Measurements from ENCODE around the gene SULT1C2. TPM values are rescaled to one million over a fixed set of nuclear protein-coding genes. Genes with fewer than 3 reads are reported as not detected.

Gene SULT1C2
- total and polyA plus RNA-seq, 9 of the 15 experiments (the other 6 are each of a cell fraction or from before 2014, with no cell fraction given): 0.22 TPM; not detected in 8

GRCh38 chr2:108280466-108280865, 8.2 kb upstream of the SULT1C2 start:
- no peak overlapping the region for H3K4me3 ChIP-seq
- H3K9me1 ChIP-seq (ENCODE audit: control insufficient read depth, insufficient read depth, low read length): no peaks in the 10 kb centered on the region
- H3K4me1 ChIP-seq (replicated peaks in 1 of 2; ENCODE audit: control insufficient read depth in 2 of 2, insufficient read depth in 2 of 2, low read length in 2 of 2): no peaks in the 10 kb centered on the region
- BruUV-seq (replicated peaks): no TSS peak
- DNase-seq (ENCODE audit: extremely low read depth in 1 of 4, low spot score in 3 of 4) (no peak), ATAC-seq (no peak), FAIRE-seq (no peak)
- intact Hi-C loops (cut with micrococcal nuclease): no loop called here
- in situ Hi-C loops (cut with MboI): no loop called here
- CTCF ChIA-PET (ENCODE audit: low intra/inter-chr PET ratio): no interaction called here
- H4K20me1 ChIP-seq (replicated peaks; ENCODE audit: control insufficient read depth, insufficient read depth, low read length): no peaks in the 10 kb centered on the region
- no peak overlapping the region for H3K9ac ChIP-seq (ENCODE audit: insufficient read depth in 1 of 2, low read depth in 2 of 2, low read length in 2 of 2)
- no peak for TF ChIP-seq HNRNPLL (IDR thresholded peaks at IDR 0.05; ENCODE audit: low read depth, low read length, poor library complexity, severe bottlenecking)
- no peak for TF ChIP-seq CREB5 (CRISPR knock-in tag; IDR thresholded peaks at IDR 0.05)
- TF ChIP-seq GTF2F1 (IDR thresholded peaks at IDR 0.05; ENCODE audit: low read depth, low read length): no peak
- no peak for TF ChIP-seq TEAD4 (IDR thresholded peaks at IDR 0.05; ENCODE audit: low read length)
- no peak for TF ChIP-seq TEAD4 (CRISPR knock-in tag; IDR thresholded peaks at IDR 0.05; ENCODE audit: borderline replicate concordance)
- no peak for TF ChIP-seq ZBTB12 (CRISPR knock-in tag; IDR thresholded peaks at IDR 0.05)
- TF ChIP-seq RB1 (IDR thresholded peaks at IDR 0.05; ENCODE audit: low read depth): no peak
- TF ChIP-seq CEBPB (tag; IDR thresholded peaks at IDR 0.05): no peak
- H3K9me3 ChIP-seq (replicated peaks; ENCODE audit: control insufficient read depth, insufficient read depth, low read depth, low read length): no peaks in the 10 kb centered on the region
- H2AFZ ChIP-seq (ENCODE audit: low read depth, low read length): no peak overlapping the region
- H3K4me2 ChIP-seq (ENCODE audit: insufficient read depth, low read length): no peak overlapping the region
- H3K79me2 ChIP-seq (ENCODE audit: control insufficient read depth, insufficient read depth, low read length): no peaks in the 10 kb centered on the region
- no peaks in the 10 kb centered on the region for H3K36me3 ChIP-seq (ENCODE audit: control insufficient read depth, insufficient read depth, low read length)
- H3K27ac ChIP-seq (ENCODE audit: extremely low read depth, low read depth, low read length): no peak overlapping the region
- POLR2A ChIA-PET: no interaction called here
- H3K27me3 ChIP-seq (ENCODE audit: control insufficient read depth in 2 of 2, insufficient read depth in 2 of 2, low read length in 2 of 2): peaks cover 9% of the 10 kb centered on the region in 2 experiments; a peak in 2 of 5 replicates
- WGBS (ENCODE audit: insufficient coverage, low coverage, missing lambda C conversion rate): 2% methylated on average over 3 of the region's 3 CpGs
